ENCODE data around the gene LRRC7. TPM values are rescaled to one million over a fixed set of nuclear protein-coding genes. Genes with fewer than 3 reads are reported as not detected.

The LRRC7 gene
- total and polyA plus RNA-seq, 2 of the 8 experiments (the other 6 are each of a cell fraction or from before 2014, with no cell fraction given): 0.03 to 0.17 TPM

- Histone ChIP-seq H4K20me1 (replicated peaks in 1 of 2; ENCODE audit: control insufficient read depth in 1 of 2, insufficient read depth in 2 of 2, low read length in 2 of 2) (no peaks in the 10 kb centered on the region), H4K5ac (ENCODE audit: insufficient read length, low read depth, low read length) (no peak overlapping the region), H3K4me1 (replicated peaks in 1 of 4; ENCODE audit: control insufficient read depth in 3 of 4, insufficient read depth in 4 of 4, low read length in 3 of 4) (no peaks in the 10 kb centered on the region), H2BK12ac (ENCODE audit: low read depth, low read length) (no peak overlapping the region), H3K56ac (replicated peaks; ENCODE audit: insufficient read length, low read depth, low read length) (no peak overlapping the region), H3K27me3 (replicated peaks in 1 of 4; ENCODE audit: control insufficient read depth in 3 of 4, extremely low read depth in 1 of 4, insufficient read depth in 3 of 4, low read length in 3 of 4) (no peaks in the 10 kb centered on the region), H2BK15ac (ENCODE audit: low read length) (no peak overlapping the region), H4K91ac (replicated peaks; ENCODE audit: insufficient read length, low read length) (no peak overlapping the region), H3K18ac (ENCODE audit: extremely low read depth, low read length) (no peak overlapping the region), H3K23me2 (ENCODE audit: low read depth, low read length) (no peaks in the 10 kb centered on the region), H3K79me2 (ENCODE audit: control insufficient read depth in 1 of 2, insufficient read depth in 2 of 2, low read length in 2 of 2) (no peaks in the 10 kb centered on the region), H2AK5ac (ENCODE audit: low read depth, low read length) (no peak overlapping the region), H3K4ac (replicated peaks; ENCODE audit: insufficient read length, low read depth, low read length) (no peak overlapping the region), H3K4me3 (ENCODE audit: extremely low read depth in 1 of 4, insufficient read depth in 2 of 4, low read depth in 3 of 4, low read length in 4 of 4) (no peak overlapping the region), H3K23ac (ENCODE audit: insufficient read length) (no peak overlapping the region), H3K9ac (replicated peaks in 1 of 4; ENCODE audit: extremely low read depth in 1 of 4, low read depth in 3 of 4, low read length in 3 of 4) (no peak overlapping the region), H3K79me1 (ENCODE audit: low read depth, low read length) (no peaks in the 10 kb centered on the region), H3K14ac (ENCODE audit: insufficient read length) (no peak overlapping the region), H3K9me3 (ENCODE audit: insufficient read depth in 2 of 2, low read depth in 1 of 2, low read length in 1 of 2) (no peaks in the 10 kb centered on the region), H2BK20ac (ENCODE audit: low read length) (no peak overlapping the region), H3K27ac (ENCODE audit: low read depth, low read length) (no peak overlapping the region), H2BK120ac (replicated peaks; ENCODE audit: low read depth, low read length) (no peak overlapping the region), H4K8ac (ENCODE audit: extremely low read depth, insufficient read depth, low read length) (no peak overlapping the region), H3K36me3 (ENCODE audit: control insufficient read depth in 2 of 4, insufficient read depth in 4 of 4, low read length in 3 of 4) (no peaks in the 10 kb centered on the region), H2BK5ac (ENCODE audit: low read depth, low read length) (no peak overlapping the region), H2AFZ (ENCODE audit: low read length) (no peak overlapping the region), H3K4me2 (ENCODE audit: insufficient read depth in 1 of 2, low read depth in 2 of 2, low read length in 2 of 2) (no peak overlapping the region)
- ChIA-PET POLR2A (ENCODE audit: partially characterized antibody) (no interaction called here), CTCF (ENCODE audit: partially characterized antibody) (no interaction called here)
- no peak for DNase-seq (ENCODE audit: low read depth in 1 of 2, low spot score in 2 of 2)
- FAIRE-seq: no peak
- TF ChIP-seq MAFK (IDR thresholded peaks at IDR 0.05; ENCODE audit: low read depth, low read length) (no peak), CHD7 (IDR thresholded peaks at IDR 0.05; ENCODE audit: insufficient replicate concordance, low read length) (no peak)
Measured at GRCh38 chr1:69824932-69825331, 257.2 kb downstream of the LRRC7 start.
